Measurements from ENCODE around the gene USP50. TPM values are rescaled to one million over a fixed set of nuclear protein-coding genes. Genes with fewer than 3 reads are reported as not detected.

The USP50 gene
- total and polyA plus RNA-seq, 2 of the 13 experiments (the other 11 are each of a cell fraction or from before 2014, with no cell fraction given), result 0.86 TPM; not detected in 1

- Histone ChIP-seq H3K9ac (ENCODE audit: insufficient read depth, low read depth, low read length) (no peak overlapping the region), H3K9me3 (ENCODE audit: low read length) (no peaks in the 10 kb centered on the region), H2AFZ (ENCODE audit: low read length) (no peak overlapping the region), H3K36me3 (replicated peaks in 1 of 2; ENCODE audit: control insufficient read depth in 1 of 2, insufficient read depth in 2 of 2, low read length in 2 of 2) (no peaks in the 10 kb centered on the region), H3K4me1 (ENCODE audit: insufficient read depth, low read length) (no peaks in the 10 kb centered on the region), H3K27ac (ENCODE audit: extremely low read length, insufficient read depth, low read length) (no peak overlapping the region), H3K4me3 (replicated peaks in 1 of 3; ENCODE audit: insufficient read depth in 1 of 3, low read depth in 2 of 3, low read length in 3 of 3) (no peak overlapping the region), H3K4me2 (ENCODE audit: low read depth, low read length) (no peak overlapping the region), H3K79me2 (ENCODE audit: insufficient read depth, low read length) (no peaks in the 10 kb centered on the region), H4K20me1 (ENCODE audit: insufficient read depth, low read length) (no peaks in the 10 kb centered on the region), H3K27me3 (ENCODE audit: control insufficient read depth in 1 of 2, insufficient read depth in 2 of 2, low read length in 2 of 2) (no peaks in the 10 kb centered on the region; a peak in 1 of 5 replicates)
- no peak for FAIRE-seq
- TF ChIP-seq ZNF547 (CRISPR knock-in tag; IDR thresholded peaks at IDR 0.05) (no peak), SP2 (CRISPR knock-in tag; IDR thresholded peaks at IDR 0.05) (no peak), ZBTB25 (CRISPR knock-in tag; IDR thresholded peaks at IDR 0.05) (no peak), ONECUT2 (CRISPR knock-in tag; IDR thresholded peaks at IDR 0.05) (no peak), KDM4B (CRISPR knock-in tag; IDR thresholded peaks at IDR 0.05) (no peak), CREBL2 (CRISPR knock-in tag; IDR thresholded peaks at IDR 0.05; ENCODE audit: borderline replicate concordance) (no peak), DR1 (CRISPR knock-in tag; IDR thresholded peaks at IDR 0.05) (no peak), POLR2G (IDR thresholded peaks at IDR 0.05; ENCODE audit: low read depth, low read length) (no peak), ZNF530 (CRISPR knock-in tag; IDR thresholded peaks at IDR 0.05; ENCODE audit: low read depth) (no peak), ELK4 (CRISPR knock-in tag; IDR thresholded peaks at IDR 0.05; ENCODE audit: borderline replicate concordance) (no peak), ZNF136 (CRISPR knock-in tag; IDR thresholded peaks at IDR 0.05; ENCODE audit: low read depth) (no peak)
- TF ChIP-seq, protein P1, sequence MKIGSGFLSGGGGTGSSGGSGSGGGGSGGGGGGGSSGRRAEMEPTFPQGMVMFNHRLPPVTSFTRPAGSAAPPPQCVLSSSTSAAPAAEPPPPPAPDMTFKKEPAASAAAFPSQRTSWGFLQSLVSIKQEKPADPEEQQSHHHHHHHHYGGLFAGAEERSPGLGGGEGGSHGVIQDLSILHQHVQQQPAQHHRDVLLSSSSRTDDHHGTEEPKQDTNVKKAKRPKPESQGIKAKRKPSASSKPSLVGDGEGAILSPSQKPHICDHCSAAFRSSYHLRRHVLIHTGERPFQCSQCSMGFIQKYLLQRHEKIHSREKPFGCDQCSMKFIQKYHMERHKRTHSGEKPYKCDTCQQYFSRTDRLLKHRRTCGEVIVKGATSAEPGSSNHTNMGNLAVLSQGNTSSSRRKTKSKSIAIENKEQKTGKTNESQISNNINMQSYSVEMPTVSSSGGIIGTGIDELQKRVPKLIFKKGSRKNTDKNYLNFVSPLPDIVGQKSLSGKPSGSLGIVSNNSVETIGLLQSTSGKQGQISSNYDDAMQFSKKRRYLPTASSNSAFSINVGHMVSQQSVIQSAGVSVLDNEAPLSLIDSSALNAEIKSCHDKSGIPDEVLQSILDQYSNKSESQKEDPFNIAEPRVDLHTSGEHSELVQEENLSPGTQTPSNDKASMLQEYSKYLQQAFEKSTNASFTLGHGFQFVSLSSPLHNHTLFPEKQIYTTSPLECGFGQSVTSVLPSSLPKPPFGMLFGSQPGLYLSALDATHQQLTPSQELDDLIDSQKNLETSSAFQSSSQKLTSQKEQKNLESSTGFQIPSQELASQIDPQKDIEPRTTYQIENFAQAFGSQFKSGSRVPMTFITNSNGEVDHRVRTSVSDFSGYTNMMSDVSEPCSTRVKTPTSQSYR (CRISPR knock-in tag; IDR thresholded peaks at IDR 0.05; ENCODE audit: borderline replicate concordance), result no peak
- no peak for DNase-seq (ENCODE audit: low spot score)
- no TSS peak for BruUV-seq (replicated peaks)
- ChIA-PET POLR2A (no interaction called here), CTCF (ENCODE audit: low intra/inter-chr PET ratio, low total read pairs) (no interaction called here)
- no peak for ATAC-seq
- intact Hi-C loops (cut with micrococcal nuclease; ENCODE audit: unreplicated experiment), result no loop called here
- in situ Hi-C loops (cut with HindIII; ENCODE audit: extremely low pct_ligation_motif_present, low pct_unique_long_range_greater_than_20kb), result no loop called here
Measured at GRCh38 chr15:50513001-50513400, 33.5 kb downstream of the USP50 start.
